Thyroid gland (tissue), 4 donors: ENCODE measurements around the gene EFNA5.
"Not testable (repeated sequence)": the region's sequence is repeated elsewhere in the genome, so short reads cannot be mapped to it uniquely, and the experiment has no call there.

ENCODE experiments used
- POLR2A ChIP-seq, 2 donors: fragments of 450-650 bp; IDR thresholded peaks; one replicate each; pipeline ENCODE4 v1.6.1; 2017; ENCODE audit warnings: antibody characterized with exemption in 2 of 2, mild to moderate bottlenecking in 2 of 2, moderate library complexity in 1 of 2
- TF ChIP-seq, protein P1 (sequence below), 6 experiments: fragments of 200-600 bp in 3 of 6; fragments of 450-650 bp in 3 of 6; sonication (generic) in 3 of 6; IDR thresholded peaks; one replicate each; pipeline ENCODE4 v1.5.1; 2016 to 2019; ENCODE audit warnings: antibody characterized with exemption in 6 of 6, mild to moderate bottlenecking in 2 of 6, inconsistent platforms in 1 of 6, moderate library complexity in 1 of 6

DNA sequence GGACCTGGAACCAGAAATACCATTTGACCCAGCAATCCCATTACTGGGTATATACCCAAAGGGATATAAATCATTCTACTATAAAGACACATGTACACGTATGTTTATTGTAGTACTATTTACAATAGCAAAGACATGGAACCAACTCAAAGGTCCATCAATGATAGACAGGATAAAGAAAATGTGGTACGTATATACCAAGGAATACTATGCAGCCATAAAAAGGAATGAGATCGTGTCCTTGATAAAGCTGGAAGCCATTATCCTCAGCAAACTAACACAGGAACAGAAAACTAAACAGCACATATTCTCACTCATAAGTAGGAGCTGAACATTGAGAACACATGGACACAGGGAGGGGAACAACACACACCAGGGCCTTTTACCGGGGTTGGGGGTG, 218.9 kb downstream of the EFNA5 start:
- TF ChIP-seq, protein P1, sequence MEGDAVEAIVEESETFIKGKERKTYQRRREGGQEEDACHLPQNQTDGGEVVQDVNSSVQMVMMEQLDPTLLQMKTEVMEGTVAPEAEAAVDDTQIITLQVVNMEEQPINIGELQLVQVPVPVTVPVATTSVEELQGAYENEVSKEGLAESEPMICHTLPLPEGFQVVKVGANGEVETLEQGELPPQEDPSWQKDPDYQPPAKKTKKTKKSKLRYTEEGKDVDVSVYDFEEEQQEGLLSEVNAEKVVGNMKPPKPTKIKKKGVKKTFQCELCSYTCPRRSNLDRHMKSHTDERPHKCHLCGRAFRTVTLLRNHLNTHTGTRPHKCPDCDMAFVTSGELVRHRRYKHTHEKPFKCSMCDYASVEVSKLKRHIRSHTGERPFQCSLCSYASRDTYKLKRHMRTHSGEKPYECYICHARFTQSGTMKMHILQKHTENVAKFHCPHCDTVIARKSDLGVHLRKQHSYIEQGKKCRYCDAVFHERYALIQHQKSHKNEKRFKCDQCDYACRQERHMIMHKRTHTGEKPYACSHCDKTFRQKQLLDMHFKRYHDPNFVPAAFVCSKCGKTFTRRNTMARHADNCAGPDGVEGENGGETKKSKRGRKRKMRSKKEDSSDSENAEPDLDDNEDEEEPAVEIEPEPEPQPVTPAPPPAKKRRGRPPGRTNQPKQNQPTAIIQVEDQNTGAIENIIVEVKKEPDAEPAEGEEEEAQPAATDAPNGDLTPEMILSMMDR (IDR thresholded peaks at IDR 0.05) = not testable (repeated sequence)
- TF ChIP-seq POLR2A (IDR thresholded peaks at IDR 0.05) = not testable (repeated sequence)
